GM20000 (cell line): ENCODE measurements around the gene CD300LD.

Experiments used
- DNase-seq: peaks from one replicate; pipeline ENCODE4 v3.0.0; 2012; ENCODE audit warnings: low spot score
- CTCF ChIP-seq: IDR thresholded peaks from 2 replicates; pipeline ENCODE4 v1.5.1; 2012; ENCODE audit warnings: mild to moderate bottlenecking, control low read depth; ENCODE audit errors: extremely low read depth, missing control alignments

Gene CD300LD

GRCh38 chr17:74543891-74544760, 48.0 kb downstream of the CD300LD start:
- no peak for TF ChIP-seq CTCF
- DNase-seq, result no peak

GRCh38 chr17:74543406-74543805, 48.7 kb downstream of the CD300LD start:
- no peak for TF ChIP-seq CTCF
- DNase-seq, result no peak

- no peak for TF ChIP-seq CTCF
- DNase-seq, result no peak
Observed at GRCh38 chr17:74542727-74543383, 49.2 kb downstream of the CD300LD start.

GRCh38 chr17:74542166-74542565, 49.9 kb downstream of the CD300LD start:
- no peak for DNase-seq
- no peak for TF ChIP-seq CTCF

- no peak for DNase-seq
- no peak for TF ChIP-seq CTCF
Observed at GRCh38 chr17:74541176-74542111, 50.6 kb downstream of the CD300LD start.

GRCh38 chr17:74539281-74539820, 52.7 kb downstream of the CD300LD start:
- DNase-seq, result no peak
- TF ChIP-seq CTCF, result no peak
